Activated naive CD8-positive, alpha-beta T cell treated with anti-CD3 and anti-CD28 coated beads, Interleukin-2, amount 50 U/mL, for 16 hours (primary cell): ENCODE measurements around the gene UBAP1L.

Experiments
- DNase-seq: peaks from one replicate; pipeline ENCODE4 v3.0.0-alpha.2; 2020; ENCODE audit warnings: low read depth, low spot score

The UBAP1L gene

GRCh38 chr15:65066635-65067316, 48.2 kb downstream of the UBAP1L start:
- no peak for DNase-seq

- DNase-seq = no peak
These were observed 48.9 kb downstream of the UBAP1L start for GRCh38 chr15:65066001-65066634.

- DNase-seq = no peak
These were observed 52.3 kb downstream of the UBAP1L start for GRCh38 chr15:65062726-65063125.

GRCh38 chr15:65062061-65062460, 52.9 kb downstream of the UBAP1L start:
- no peak for DNase-seq

GRCh38 chr15:65060641-65061397, 54.2 kb downstream of the UBAP1L start:
- DNase-seq = no peak

DNA sequence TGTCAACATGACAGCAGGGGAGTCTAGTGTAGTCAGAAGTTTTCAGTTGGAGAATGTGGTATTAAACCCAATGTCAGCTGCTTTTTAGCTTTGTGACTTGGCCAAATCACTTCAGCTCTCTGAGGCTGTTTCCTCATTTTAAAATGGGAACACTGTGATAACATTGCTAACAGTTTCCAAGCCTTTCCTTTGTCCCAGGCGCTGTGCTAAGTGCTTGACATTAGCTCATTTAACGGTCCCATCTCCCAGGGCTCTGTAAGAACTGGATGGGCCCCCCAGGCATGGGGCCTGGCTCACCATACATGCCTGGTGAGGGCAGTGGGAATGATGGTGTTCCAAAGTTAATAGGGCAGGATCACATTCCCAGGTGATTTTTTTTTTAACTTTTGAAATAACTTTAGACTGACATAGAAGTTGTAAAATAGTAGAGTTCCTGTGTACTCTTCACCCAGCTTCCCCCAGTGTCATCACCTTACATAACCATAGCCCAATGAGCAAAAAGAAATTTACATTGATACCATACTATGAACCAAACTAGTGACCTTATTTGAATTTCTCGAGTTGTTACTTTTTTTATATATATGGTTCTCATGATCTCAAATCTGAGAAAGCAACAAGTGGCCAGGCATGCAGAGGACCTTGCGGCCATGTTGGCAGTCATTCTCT, 54.9 kb downstream of the UBAP1L start:
- DNase-seq = no peak

GRCh38 chr15:65059369-65059750, 55.6 kb downstream of the UBAP1L start:
- no peak for DNase-seq

DNA sequence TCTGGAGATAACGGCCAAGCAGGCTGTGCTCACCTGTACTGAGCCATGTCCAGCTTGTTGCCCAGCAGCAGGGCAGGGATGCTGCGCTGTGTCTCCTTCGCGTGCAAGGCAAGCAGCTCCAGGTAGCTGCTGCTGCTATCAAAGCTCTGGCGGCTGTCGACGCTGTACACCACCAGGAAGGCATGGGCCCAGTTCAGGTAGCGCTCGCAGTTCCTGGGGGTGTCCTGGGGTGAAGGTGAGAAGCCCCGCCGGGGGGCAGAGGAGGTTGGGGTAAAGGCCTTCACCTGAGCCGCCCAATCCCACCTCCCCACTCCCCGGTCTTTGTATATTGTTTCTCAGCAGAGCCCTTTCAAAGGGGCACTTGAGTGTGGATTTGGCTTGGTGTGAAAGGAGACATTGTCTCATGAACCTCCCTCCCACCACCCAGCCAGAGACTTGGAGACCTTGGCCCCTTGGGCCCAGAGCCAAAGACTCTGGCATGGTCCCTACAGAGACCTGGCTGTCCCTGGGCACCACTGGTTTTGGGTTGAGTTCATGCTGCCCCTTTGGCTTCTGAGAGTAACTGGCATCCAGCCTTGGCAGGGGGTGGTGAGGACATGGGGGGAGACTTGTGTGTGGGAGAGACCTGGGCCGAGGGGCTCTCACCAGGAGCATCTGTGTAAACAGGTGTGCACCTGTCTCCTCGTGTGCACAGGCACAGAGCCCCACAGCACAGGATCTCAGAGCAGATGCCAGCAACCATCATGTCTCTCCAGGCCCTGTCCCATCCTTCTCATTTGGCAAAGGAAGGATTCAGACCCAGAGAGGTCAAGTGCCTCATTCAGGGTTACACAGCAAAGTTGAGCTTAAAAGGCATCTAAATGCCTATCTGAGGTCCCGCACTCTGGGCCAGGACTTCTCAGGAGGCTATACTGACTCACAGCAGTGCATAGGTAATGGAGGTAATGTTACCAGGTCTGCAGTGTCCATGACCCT, 56.3 kb downstream of the UBAP1L start:
- no peak for DNase-seq

GRCh38 chr15:65057549-65057940, 57.5 kb downstream of the UBAP1L start:
- no peak for DNase-seq

GRCh38 chr15:65056868-65057548, 58.0 kb downstream of the UBAP1L start:
- DNase-seq = no peak

GRCh38 chr15:65056106-65056505, 58.9 kb downstream of the UBAP1L start:
- DNase-seq = no peak

DNA sequence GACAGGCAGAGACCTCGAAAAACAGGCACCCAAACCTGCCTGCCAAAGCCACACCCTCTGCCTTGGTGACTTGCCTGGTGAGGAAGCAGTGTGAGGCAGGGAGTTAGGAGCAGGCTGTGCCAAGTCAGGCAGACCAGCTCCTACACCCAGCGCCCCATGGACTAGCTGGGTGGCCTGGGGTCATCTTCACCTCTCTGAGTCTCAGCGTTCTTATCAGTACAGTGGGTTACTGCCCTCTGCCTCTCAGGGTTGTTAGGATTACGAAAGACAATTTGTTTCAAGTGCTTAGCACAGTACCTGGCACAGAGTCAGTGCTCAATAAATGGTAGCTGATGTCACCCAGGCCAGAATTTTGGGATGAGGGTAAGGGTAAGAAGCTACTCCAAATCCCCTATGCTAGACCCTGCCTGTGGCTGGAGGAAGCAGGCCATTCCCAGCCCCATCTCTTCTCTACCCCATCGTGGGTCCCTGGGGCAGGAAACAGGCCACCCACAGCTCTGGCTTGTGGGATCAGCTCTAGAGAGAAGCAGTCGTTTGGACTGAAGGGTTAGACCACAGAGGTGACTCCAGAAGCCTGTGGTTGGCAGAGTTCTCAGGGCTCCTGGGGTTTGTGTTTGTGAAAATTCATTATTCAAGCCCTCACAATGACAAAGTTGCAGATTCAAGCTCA, 59.7 kb downstream of the UBAP1L start:
- DNase-seq = no peak

DNA sequence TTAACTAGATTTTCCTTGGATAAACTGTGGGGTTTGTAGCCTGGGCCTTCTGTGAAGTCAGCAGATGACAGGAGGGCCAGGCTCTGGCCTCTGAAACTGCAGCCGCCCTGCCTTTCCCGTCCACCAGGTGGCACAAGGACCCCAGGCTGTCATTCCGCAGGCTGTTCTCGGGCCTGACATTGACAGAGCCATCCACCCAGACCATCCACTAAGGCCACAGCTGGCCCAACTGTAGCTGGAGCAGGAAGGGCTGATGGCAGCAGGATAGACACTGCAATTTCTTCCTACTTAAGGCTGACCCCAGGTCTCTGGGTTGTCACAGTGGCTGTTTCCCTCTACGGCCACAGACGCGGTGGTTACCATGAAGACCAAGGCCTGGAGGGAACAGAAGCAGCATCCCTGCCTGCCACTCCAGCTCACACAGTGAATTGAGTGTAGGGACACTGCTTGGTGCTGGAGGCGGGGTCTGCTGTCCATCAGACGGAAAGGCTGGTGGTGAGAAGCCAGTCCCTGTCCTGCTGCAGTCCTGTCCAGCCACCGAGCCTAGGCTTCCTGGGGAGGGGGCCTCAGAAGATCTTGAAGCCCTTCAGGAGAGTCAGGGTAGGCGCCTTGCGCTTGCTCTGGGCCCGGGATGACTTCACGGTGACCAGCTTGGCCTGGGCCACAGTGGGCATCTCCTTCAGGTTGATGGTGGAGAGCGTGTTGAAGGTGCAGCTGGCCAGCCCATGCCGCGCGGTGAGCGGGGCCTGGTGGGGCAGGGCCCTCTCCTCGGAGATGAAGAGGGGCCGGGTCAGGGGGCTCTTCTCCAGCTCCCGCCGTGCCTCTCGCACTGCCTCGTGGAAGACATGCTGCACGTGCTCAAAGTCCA, 60.4 kb downstream of the UBAP1L start:
- DNase-seq = no peak

GRCh38 chr15:65052956-65053355, 62.0 kb downstream of the UBAP1L start:
- DNase-seq = no peak

DNA sequence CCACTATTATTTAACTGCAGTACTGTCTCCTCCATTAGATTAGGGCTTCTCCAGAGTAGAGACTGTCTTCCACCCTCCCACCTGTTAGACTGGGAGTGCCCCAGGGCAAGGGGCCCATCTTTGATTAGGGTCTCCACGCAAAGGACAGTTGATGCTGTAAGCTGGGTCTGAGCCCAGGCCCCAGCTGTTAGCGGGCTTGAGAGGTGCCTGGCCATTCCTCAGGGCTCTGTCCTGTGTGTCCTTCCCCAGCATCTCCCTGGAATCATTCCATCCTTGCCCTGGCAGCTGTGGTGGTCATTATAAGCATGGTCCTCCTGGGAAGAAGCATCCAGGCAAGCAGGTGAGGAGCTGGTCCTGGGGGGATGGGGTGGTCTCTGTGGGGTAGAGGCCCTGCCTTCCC, 63.7 kb downstream of the UBAP1L start:
- DNase-seq = no peak

DNA sequence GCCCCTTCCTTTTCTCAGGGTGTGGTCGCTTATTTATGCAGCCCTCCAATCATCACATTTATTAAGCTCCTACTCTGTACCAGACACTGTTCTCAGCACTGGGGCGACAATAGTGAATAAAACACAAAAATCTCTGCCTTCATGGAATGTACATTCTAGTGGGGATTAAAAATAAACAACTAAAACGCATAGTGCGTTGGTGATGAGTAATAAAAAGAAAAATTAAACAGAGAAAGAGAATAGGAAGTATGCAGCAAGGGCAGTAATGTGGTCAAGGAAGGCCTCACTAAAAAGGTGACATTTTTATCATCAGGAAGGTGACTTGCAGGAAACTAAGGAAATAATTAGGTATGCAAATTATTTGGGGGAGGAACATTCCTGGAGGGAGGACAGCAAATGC, 64.7 kb downstream of the UBAP1L start:
- DNase-seq = no peak

DNA sequence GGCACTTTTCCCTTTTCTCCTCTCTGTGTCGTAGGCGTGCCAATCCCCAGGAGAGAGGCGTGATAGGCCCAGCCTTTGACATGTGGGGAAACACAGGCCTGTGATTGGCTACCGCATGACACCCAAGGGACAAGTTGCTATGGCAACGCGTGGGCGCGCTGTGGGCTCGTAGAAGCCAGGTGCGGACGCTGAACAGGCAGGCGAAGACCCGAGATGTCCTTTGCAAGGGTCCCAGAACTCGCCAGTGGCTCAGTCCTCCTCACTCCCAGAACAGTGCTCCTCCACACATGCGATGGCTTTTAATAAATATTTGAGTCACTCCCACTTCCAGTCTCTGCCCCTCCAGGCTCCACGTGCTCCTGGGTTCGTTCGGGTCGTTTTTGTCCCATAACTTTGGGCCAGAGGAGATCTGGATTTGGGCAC, 65.6 kb downstream of the UBAP1L start:
- DNase-seq = peak; percentile 77

GRCh38 chr15:65048241-65048640, 66.8 kb downstream of the UBAP1L start:
- no peak for DNase-seq
